Activated CD4-positive, alpha-beta T cell treated with anti-CD3 and anti-CD28 coated beads, Interleukin-2, Interleukin-4, amounts not matched to agents 100 ng/mL and 50 ng/mL, durations not matched to agents 16 hours and 8 hours (primary cell): ENCODE data around the gene BPIFB3.

Source experiments
- DNase-seq: peaks from one replicate; pipeline ENCODE4 v3.0.0-alpha.2; 2020; ENCODE audit warnings: low spot score

Gene BPIFB3

DNA sequence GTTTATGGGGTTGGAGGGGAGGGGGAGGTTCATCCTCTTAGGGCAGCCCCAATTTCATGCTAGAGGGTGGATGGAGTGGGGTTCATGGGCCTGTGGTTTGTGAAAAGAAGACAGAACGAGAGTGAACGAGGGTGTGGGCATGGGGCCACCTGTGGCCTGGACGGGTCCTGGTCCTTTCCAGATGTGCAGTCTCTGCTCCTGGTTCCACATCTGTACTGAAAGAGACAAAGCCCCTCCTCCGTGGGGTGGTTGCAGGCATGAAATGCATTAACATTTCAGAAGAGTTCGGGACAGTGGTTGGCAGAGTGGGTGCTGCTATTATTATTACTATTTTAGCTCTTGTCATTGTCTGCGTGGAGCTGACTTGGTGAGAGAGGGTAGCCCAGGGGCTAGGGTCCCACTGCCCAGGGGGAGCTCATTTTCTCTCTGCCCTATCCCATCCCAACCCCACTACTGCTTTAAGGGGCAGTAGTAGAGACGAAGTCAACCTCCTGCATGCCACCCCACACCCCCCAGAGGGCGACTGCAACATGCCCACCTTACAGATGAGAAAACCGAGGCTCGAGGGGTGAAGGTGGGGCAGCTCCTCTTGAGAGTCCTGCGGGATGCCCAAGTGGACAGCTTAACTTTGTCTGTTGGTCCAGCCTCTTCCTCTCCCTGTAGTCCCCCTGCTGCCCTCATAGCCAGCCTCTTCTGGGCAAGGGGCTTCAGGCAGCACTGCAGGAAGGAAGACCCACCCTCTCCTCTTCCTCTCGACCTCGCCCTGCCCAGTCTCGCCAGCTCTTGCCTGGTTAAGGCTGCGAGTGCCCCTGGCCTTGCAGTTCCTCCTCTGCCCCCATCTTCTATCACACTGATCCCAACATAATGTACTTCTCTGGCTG lies 37.8 kb upstream of the BPIFB3 start:
- DNase-seq = no peak

DNA sequence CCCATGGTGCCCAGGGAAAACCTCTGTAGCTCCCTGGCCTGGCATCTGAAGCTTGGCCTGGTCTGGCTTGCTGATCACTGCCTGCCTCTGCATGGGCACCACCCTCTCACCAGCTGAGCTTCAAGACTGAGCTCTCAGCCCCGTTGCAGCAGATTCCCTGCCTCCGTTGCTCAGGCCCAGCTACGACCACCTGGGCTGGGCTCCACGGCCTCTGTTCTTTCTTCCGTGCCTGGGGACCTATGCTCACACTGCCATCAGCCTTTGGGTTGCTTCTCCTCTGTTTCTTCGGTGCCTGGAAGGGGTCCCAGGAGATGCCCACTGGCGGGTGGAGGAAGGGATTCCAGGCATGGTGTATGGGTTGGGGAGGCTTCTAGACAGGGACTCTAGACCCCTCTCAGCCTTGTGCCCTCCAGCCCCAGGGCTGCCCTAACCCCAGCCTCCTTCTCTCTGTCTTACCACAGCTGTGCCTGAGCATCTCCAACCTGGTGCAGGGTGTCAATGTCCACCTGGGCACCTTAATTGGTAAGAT lies 37.1 kb upstream of the BPIFB3 start:
- no peak for DNase-seq

GRCh38 chr20:33017542-33017941 lies 36.2 kb upstream of the BPIFB3 start:
- DNase-seq = no peak

DNA sequence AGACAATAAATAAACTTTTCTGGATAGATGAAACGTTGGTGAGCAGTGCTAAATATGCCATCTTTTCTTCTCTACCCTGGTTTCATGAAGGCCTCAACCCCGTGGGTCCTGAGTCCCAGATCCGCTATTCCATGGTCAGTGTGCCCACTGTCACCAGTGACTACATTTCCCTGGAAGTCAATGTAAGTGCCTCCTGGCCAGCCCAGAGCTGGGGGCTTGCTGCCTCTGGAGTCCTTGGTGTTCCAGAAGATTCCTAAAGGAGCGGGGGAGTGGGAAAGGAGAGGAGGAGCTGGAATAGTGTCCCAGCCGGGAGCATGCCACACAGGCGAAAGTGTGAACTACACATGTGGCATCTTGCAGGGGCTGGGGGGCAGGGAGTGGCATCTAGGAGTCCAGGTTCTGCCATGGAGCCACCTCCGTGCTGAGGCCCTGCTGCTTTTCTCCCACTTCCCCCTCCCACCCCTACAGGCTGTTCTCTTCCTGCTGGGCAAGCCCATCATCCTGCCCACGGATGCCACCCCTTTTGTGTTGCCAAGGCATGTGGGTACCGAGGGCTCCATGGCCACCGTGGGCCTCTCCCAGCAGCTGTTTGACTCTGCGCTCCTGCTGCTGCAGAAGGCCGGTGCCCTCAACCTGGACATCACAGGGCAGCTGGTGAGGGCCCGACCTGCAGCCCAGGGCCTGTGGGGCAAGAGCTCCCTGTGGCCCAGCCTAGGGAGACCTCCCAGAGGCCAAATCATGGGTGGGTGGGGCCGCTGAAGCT lies 35.4 kb upstream of the BPIFB3 start:
- DNase-seq = no peak

- no peak for DNase-seq
These were observed 34.0 kb upstream of the BPIFB3 start for GRCh38 chr20:33019465-33020277.

DNA sequence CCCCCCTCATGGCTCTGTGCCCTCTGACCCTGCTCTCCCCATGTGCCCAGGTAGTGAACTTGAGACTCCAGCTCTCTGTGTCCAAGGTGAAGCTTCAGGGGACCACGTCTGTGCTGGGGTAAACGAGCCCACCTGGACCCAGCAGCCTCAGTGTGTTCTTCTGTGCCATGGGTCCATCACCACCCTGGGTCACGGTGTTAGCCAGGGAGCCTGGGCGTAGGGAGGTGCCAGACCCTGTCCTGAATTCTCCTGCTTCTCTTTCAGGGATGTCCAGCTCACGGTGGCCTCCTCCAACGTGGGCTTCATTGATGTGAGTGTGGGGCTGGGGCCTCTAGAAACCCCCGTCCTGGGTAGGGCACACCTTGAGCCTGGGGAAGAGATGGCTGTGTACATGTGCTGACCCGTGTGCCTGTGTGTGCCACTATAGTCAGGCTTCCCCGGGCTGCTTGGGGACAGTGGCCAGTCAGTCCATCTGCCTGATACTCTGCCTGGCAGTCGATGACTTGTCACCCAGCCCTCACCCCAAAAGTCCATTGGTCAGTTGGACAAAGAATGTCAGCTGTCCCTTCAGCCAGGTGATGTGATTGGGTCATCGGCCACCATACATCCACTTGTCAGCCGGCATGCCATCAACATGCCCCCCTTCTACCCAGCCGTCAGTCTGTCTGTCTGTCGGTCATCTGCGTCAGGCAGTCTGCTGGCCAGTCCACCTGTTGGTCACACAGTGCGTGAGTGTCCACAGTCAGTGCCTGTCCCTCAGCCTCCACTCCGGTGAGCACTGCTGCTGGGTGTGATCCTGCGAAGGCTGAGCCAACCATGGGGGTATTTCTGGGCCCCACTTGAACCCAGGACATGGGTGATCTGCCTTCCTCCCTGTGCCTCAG lies 33.2 kb upstream of the BPIFB3 start:
- no peak for DNase-seq

GRCh38 chr20:33021879-33022278 lies 31.8 kb upstream of the BPIFB3 start:
- no peak for DNase-seq

DNA sequence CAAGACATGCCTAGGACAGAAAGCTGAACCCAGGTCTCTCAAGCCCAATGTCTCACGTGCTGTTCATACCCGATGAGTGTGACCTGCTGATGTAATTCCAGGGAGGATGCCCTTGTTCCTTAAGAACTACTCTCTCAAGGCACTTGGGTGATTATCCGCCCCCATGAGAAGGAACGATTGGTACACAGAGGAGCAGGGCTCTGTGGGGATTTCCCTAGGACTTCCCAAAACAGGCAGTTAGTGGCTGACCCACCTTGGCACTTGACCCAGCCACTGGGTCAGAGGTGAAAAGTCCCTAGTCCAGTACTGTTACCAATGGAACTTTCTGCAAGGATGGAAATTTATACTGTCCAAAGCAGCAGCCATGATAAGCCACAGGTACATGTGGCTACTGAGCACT lies 31.4 kb upstream of the BPIFB3 start:
- no peak for DNase-seq

- DNase-seq = no peak
These were observed 30.8 kb upstream of the BPIFB3 start for GRCh38 chr20:33022694-33023438.

DNA sequence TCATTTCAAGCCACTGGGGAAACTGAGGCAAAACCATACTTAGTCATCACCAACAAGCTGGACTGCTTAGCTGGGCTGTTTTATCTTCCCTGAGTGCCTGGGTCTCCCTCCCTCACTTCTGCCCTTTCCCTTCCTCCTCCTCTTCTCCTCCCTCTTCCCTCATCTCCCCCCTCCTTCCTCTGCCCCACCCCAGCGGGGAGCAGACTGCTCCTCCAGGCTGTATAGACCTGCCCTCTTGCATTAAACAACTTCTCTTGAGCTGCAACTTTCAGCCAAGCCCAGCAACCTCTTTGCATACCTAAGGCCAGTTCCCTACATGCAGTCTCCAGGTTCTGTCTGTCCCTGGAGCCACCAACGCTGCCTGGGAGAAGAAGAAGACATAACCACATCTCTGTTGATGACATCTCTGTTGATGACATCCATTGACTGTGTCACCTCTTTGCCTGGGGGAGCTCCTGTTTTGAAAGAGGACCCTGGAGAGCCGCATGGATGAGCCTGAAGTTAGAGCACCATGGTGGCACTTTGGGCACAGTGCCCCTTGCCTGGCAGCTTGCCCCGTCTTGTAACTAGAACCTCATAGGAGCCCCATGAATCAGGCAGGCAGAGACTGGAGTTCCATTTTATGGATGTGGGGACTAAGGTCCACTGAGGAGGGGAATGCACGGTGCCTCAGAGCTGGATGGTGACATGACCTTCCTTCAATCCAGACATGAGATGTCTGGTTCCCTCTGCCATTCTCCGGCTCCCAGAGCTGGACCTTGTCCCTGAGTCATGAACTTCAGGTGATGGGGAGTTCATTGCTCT lies 30.1 kb upstream of the BPIFB3 start:
- DNase-seq = no peak

DNA sequence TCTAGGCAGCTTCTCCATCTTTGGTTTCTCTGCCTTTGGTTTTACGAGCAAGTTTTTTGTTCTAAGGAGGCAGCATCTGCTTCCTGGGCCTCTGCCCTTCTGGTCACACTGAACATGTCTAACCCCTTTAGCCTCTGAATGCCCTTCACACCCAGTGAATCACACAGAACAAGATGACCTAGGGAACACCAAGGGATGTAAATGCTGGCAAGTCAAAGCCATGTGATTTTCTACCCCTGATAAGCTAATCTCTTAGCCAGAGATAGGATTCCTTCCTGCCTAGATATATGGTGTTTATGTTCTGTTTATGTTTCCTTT lies 29.5 kb upstream of the BPIFB3 start:
- no peak for DNase-seq

DNA sequence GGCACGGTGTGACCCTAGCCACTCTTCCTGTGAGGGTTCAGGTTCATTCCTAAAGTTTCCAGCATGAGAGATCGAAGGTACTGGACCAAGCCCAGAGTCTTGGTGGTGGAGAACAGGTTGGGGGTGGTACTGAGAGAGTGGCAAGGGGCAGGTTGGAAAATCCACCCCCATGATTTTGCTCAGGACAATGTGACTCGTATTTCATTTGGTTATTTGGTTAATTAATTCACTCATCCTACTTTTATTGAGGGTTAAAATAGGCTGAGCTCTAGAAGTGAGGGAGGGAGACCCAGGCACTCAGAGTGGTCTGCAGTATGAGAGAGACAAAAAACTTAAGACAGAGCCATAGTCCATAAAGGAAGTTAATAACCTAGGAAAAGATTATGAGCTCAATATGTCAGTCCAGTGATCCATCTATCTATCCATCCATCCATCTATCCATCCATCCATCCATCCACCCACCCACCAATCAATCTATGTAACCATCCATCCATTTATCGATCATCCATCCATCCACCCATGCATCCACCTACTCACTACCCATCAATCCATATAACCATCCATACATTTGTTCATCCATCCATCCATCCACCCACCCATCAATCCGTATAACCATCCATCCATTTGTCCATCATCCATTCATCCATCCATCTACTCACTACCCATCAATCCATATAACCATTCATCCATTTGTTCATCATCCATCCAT lies 28.9 kb upstream of the BPIFB3 start:
- no peak for DNase-seq

GRCh38 chr20:33025318-33025876 lies 28.3 kb upstream of the BPIFB3 start:
- DNase-seq = no peak

DNA sequence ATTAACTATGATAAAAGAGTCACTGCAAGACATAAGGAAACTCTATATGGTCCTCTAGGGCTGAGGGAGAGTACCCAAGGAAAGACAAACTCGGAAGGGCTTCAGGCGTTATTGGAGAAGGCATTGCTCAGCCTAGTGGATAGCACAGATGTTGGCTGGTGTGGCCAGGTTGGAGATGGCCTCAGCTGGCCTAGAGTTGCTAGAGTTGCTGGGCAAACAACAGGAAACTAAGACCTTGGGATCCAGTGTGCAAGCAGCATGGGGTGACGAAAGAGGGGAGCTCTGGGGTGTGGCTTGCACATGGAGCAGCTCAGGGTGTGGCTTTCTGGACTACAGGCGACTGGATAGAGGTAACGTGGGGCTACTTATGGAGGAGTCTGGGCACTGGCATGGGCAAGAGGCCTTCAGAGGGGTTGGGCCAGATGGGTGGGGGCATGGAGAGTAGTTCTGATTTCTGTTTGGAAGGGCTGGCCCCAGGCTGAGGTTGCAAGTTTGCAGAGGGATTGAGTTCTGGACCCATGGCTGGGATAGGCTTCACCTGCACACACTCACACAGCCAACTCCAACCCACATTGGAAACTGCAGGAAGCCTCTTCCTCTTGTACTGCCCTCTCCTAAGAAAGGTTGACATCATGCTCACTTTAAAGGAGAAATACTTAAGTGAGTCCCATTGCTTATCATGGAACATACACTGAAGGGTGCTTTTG lies 27.5 kb upstream of the BPIFB3 start:
- DNase-seq = no peak

- DNase-seq = no peak
These were observed 26.6 kb upstream of the BPIFB3 start for GRCh38 chr20:33026779-33027759.

DNA sequence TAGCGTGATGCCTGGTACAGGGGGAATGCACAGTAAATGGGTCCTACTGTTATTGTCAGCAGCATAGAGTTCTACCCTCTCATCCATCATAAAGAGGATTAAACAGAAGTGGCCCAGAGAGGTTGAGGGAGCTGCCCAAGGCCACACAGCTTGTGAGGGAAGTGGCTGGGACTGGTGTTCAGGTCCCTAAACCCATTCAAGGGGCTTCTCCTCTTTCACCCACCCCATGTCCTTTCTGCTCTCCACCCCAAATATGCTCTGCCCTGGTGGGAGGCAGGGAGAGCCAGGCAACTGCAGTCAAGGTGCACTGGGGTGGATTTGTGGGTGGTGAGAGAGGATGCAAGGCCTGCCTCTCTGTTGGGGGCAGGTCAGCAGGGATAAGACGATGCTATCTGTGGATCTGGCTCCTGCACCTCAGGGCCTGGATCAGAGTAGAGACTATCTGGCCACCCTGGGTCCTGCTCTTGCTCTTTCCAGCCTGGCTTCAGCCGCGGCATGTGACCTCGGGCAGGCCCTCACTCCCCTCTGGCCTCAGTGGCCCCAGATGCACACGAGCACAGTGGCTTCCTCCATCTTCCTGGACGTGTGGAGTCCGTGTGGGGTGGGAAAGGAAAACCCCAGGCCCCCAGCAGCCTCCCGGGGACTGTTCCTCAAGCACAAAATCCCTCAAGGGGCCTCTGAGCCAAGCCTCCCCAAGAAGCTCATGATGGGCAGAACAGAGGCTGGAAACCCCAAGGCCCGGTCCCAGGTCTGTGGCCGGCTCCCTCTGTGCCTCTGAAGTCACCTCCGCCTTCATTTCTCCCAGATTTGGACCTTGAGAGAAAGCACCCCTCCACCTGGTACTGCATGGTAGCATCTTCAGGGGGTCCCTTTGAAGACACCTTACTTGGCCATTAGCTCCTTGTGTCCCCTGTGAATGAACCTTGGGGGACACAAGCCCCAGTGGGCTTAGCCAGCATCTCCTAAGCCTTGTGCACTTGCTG lies 25.6 kb upstream of the BPIFB3 start:
- no peak for DNase-seq
